Measurements from ENCODE around the gene HRH4. TPM values are rescaled to one million over a fixed set of nuclear protein-coding genes. Genes with fewer than 3 reads are reported as not detected.

HRH4 gene
- total RNA-seq, 1 donor = under 0.01 TPM

DNA sequence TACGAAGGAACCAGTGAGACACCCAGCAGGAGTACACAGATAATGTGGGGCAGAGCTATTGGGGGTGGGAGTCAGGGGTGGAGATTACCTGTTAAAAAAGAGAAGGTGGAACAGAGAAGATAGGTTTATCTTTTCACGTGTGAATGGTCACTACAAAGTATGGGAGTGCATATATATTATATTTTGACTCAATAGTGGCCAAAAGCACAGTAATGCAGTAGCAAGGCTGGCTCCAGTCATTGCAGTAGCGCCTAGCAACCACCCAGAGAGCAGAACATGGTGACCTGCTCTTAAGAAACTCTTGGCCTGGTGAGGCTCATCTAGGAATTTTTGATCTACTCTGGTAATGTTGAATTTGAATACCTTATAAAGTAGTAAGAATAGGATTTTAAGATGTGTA lies 33.0 kb upstream of the HRH4 start:
- peak overlapping the region; percentile 94 for H3K4me2 ChIP-seq (ENCODE audit: insufficient read depth, low read length)
- TF ChIP-seq, protein P1, sequence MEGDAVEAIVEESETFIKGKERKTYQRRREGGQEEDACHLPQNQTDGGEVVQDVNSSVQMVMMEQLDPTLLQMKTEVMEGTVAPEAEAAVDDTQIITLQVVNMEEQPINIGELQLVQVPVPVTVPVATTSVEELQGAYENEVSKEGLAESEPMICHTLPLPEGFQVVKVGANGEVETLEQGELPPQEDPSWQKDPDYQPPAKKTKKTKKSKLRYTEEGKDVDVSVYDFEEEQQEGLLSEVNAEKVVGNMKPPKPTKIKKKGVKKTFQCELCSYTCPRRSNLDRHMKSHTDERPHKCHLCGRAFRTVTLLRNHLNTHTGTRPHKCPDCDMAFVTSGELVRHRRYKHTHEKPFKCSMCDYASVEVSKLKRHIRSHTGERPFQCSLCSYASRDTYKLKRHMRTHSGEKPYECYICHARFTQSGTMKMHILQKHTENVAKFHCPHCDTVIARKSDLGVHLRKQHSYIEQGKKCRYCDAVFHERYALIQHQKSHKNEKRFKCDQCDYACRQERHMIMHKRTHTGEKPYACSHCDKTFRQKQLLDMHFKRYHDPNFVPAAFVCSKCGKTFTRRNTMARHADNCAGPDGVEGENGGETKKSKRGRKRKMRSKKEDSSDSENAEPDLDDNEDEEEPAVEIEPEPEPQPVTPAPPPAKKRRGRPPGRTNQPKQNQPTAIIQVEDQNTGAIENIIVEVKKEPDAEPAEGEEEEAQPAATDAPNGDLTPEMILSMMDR (IDR thresholded peaks at IDR 0.05; ENCODE audit: extremely low read depth, low read depth, low read length) = no peak
- H3K9me3 ChIP-seq (ENCODE audit: low read depth, low read length) = no peaks in the 10 kb centered on the region
- peaks cover 7% of the 10 kb centered on the region for H3K36me3 ChIP-seq (ENCODE audit: insufficient read depth, low read length)
- peaks cover 15% of the 10 kb centered on the region for H3K27me3 ChIP-seq (ENCODE audit: insufficient read depth, low read length)
- H3K4me1 ChIP-seq (ENCODE audit: insufficient read depth, low read length) = peaks cover 16% of the 10 kb centered on the region
- no peaks in the 10 kb centered on the region for H4K20me1 ChIP-seq (ENCODE audit: insufficient read depth, low read length)
- DNase-seq (ENCODE audit: insufficient read length, low spot score, missing footprints) = peak; percentile 55
- H3K79me2 ChIP-seq (ENCODE audit: insufficient read depth, low read length) = peaks cover 14% of the 10 kb centered on the region
- no peak overlapping the region for H2AFZ ChIP-seq (ENCODE audit: low read length)
- H3K4me3 ChIP-seq (ENCODE audit: insufficient read depth, low read length) = peak overlapping the region; percentile 86
- no peak overlapping the region for H3K27ac ChIP-seq (ENCODE audit: low read depth, low read length)

DNA sequence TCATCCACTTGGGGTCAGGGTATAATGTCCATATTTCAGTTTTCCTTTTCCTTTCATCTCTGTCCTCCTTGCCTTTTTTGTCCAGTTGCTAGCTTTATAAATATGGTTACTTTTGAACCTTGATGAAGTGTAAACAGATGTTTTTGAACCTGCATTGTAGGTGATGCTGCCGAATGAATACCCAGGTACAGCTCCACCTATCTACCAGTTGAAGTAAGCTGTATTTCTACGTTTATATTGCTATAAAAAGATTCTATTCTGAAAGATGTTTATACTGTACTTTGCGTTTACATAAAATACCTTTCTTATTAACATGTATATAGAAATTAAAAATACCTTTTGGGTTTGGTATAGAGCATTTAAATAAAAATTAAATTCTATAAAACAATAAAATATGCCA lies 31.7 kb upstream of the HRH4 start:
- DNase-seq (ENCODE audit: insufficient read length, low spot score, missing footprints) = no peak
- TF ChIP-seq, protein P1 (IDR thresholded peaks at IDR 0.05; ENCODE audit: extremely low read depth, low read depth, low read length) = no peak

DNA sequence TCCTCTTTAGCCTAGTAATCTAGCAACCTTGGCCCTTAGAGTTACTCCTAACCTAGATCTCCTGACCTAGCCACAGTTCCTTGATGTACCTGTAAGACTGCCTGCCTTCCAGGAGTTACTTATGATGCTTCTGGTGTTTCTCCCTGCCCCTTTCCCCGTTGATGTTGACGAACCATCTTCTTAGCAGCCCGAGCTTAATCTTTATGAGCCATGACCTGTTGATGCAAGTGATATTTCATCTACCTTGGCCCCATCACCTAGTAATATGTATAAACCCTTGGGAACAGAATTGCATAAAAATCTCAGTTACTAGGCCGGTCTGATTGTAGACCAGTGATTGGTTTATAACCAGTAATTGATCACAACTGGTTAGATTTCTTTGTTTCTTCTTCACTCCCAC lies 31.2 kb upstream of the HRH4 start:
- H3K4me1 ChIP-seq (ENCODE audit: insufficient read depth, low read length) = peaks cover 16% of the 10 kb centered on the region
- TF ChIP-seq, protein P1 (IDR thresholded peaks at IDR 0.05; ENCODE audit: extremely low read depth, low read depth, low read length) = no peak

More for the DNA sequence above, 31.7 kb upstream of the HRH4 start:
- Histone ChIP-seq H3K4me3 (ENCODE audit: insufficient read depth, low read length) (no peak overlapping the region), H4K20me1 (ENCODE audit: insufficient read depth, low read length) (no peaks in the 10 kb centered on the region), H3K27me3 (ENCODE audit: insufficient read depth, low read length) (peaks cover 9% of the 10 kb centered on the region), H3K4me2 (ENCODE audit: insufficient read depth, low read length) (no peak overlapping the region), H3K4me1 (ENCODE audit: insufficient read depth, low read length) (peaks cover 16% of the 10 kb centered on the region), H3K27ac (ENCODE audit: low read depth, low read length) (no peak overlapping the region), H3K9me3 (ENCODE audit: low read depth, low read length) (no peaks in the 10 kb centered on the region), H2AFZ (ENCODE audit: low read length) (no peak overlapping the region), H3K79me2 (ENCODE audit: insufficient read depth, low read length) (peaks cover 14% of the 10 kb centered on the region), H3K36me3 (ENCODE audit: insufficient read depth, low read length) (peaks cover 12% of the 10 kb centered on the region)

DNA sequence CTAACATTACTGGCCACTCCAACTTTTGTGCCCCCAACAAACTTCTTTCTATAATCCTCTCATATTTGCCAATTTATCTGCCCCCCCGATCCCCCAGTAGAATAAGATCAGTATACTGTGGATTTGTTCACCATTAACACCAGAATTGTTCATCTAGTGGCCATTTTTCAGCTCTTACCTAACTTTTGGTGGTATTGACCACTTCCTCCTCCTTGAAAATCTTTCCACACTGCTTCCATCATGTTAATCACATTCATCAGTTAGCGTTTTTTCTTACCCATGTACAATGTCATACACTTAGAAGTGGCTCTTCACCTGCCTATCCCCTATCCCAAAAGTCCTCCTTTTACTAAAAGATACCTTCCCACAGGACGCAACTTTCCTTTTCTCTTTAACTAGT lies 27.8 kb upstream of the HRH4 start:
- Histone ChIP-seq H3K79me2 (ENCODE audit: insufficient read depth, low read length) (peaks cover 7% of the 10 kb centered on the region), H3K4me2 (ENCODE audit: insufficient read depth, low read length) (no peak overlapping the region), H4K20me1 (ENCODE audit: insufficient read depth, low read length) (no peaks in the 10 kb centered on the region), H3K27me3 (ENCODE audit: insufficient read depth, low read length) (no peaks in the 10 kb centered on the region), H3K27ac (ENCODE audit: low read depth, low read length) (no peak overlapping the region), H3K9me3 (ENCODE audit: low read depth, low read length) (no peaks in the 10 kb centered on the region), H3K4me3 (ENCODE audit: insufficient read depth, low read length) (no peak overlapping the region), H2AFZ (ENCODE audit: low read length) (no peak overlapping the region), H3K36me3 (ENCODE audit: insufficient read depth, low read length) (peaks cover 23% of the 10 kb centered on the region), H3K4me1 (ENCODE audit: insufficient read depth, low read length) (peaks cover 5% of the 10 kb centered on the region)
- no peak for DNase-seq (ENCODE audit: insufficient read length, low spot score, missing footprints)
- TF ChIP-seq, protein P1 (IDR thresholded peaks at IDR 0.05; ENCODE audit: extremely low read depth, low read depth, low read length) = no peak

More for the DNA sequence above, 31.2 kb upstream of the HRH4 start:
- Histone ChIP-seq H3K4me2 (ENCODE audit: insufficient read depth, low read length) (no peak overlapping the region), H3K4me3 (ENCODE audit: insufficient read depth, low read length) (no peak overlapping the region), H3K79me2 (ENCODE audit: insufficient read depth, low read length) (peaks cover 14% of the 10 kb centered on the region), H3K27me3 (ENCODE audit: insufficient read depth, low read length) (peaks cover 5% of the 10 kb centered on the region), H3K9me3 (ENCODE audit: low read depth, low read length) (no peaks in the 10 kb centered on the region), H4K20me1 (ENCODE audit: insufficient read depth, low read length) (no peaks in the 10 kb centered on the region), H3K27ac (ENCODE audit: low read depth, low read length) (no peak overlapping the region), H2AFZ (ENCODE audit: low read length) (no peak overlapping the region), H3K36me3 (ENCODE audit: insufficient read depth, low read length) (peaks cover 12% of the 10 kb centered on the region)
- no peak for DNase-seq (ENCODE audit: insufficient read length, low spot score, missing footprints)

Data from osteoblast (primary cell).